WTC11 (cell line): ENCODE measurements around the gene FBXL14. TPM values are rescaled to one million over a fixed set of nuclear protein-coding genes. Genes with fewer than 3 reads are reported as not detected.

Experiments used
- ATAC-seq: fragments of 200-7000 bp; cut with Tn5 transposase; 2 replicates; pipeline ENCODE4 v1.10.0; 2021; ENCODE audit warnings: mild to moderate bottlenecking, moderate library complexity
- CTCF ChIA-PET: fragments of 300-600 bp; sonication (Branson Sonifier 250); formaldehyde crosslinking; loops from one replicate; lab custom pipeline; 2021; ENCODE audit warnings: antibody characterized with exemption; lab: Charles Lee
- POLR2A ChIA-PET: fragments of 350-600 bp; sonication (Branson Sonifier 250); formaldehyde crosslinking; loops from one replicate; lab custom pipeline; 2021; ENCODE audit warnings: antibody characterized with exemption; lab: Charles Lee
- DNase-seq: peaks from one replicate; pipeline ENCODE4 v3.0.0; 2021; ENCODE audit warnings: low spot score
- H3K27ac Mint-ChIP-seq: 2 replicates; pipeline ENCODE4 v1.8.0; 2021; ENCODE audit warnings: mixed read lengths
- H3K27me3 Mint-ChIP-seq: 2 replicates; pipeline ENCODE4 v1.8.0; 2021; ENCODE audit warnings: low read depth, mild to moderate bottlenecking, moderate library complexity, mixed read lengths
- H3K36me3 Mint-ChIP-seq: 2 replicates; pipeline ENCODE4 v1.8.0; 2021; ENCODE audit warnings: mixed read lengths
- H3K4me1 Mint-ChIP-seq: 2 replicates; pipeline ENCODE4 v1.8.0; 2022; ENCODE audit warnings: mixed read lengths
- H3K4me3 Mint-ChIP-seq: 2 replicates; pipeline ENCODE4 v1.8.0; 2021; ENCODE audit warnings: mild to moderate bottlenecking, moderate library complexity, mixed read lengths
- H3K9me3 Mint-ChIP-seq: 2 replicates; pipeline ENCODE4 v1.8.0; 2021; ENCODE audit warnings: mixed read lengths
- ATF1 ChIP-seq: sonication (generic); formaldehyde crosslinking; IDR thresholded peaks from 2 replicates; pipeline ENCODE4 v1.8.1; 2023; ENCODE audit warnings: mild to moderate bottlenecking, moderate library complexity, missing genetic modification reagents
- FOXK1 ChIP-seq: sonication (generic); formaldehyde crosslinking; IDR thresholded peaks from 2 replicates; pipeline ENCODE4 v1.8.0; 2022; ENCODE audit warnings: mild to moderate bottlenecking, moderate library complexity, missing genetic modification reagents
- GABPB1 ChIP-seq: sonication (generic); formaldehyde crosslinking; IDR thresholded peaks from 2 replicates; pipeline ENCODE4 v1.8.1; 2023; ENCODE audit warnings: mild to moderate bottlenecking, missing genetic modification reagents
- NR2C2 ChIP-seq: sonication (generic); formaldehyde crosslinking; IDR thresholded peaks from 2 replicates; pipeline ENCODE4 v1.8.0; 2022; ENCODE audit warnings: mild to moderate bottlenecking, missing genetic modification reagents
- PRRX2 ChIP-seq: fragments of 250-450 bp; sonication (Bioruptor Pico); IDR thresholded peaks from 2 replicates; pipeline ENCODE4 v1.8.0; 2021; ENCODE audit warnings: mild to moderate bottlenecking
- SOX15 ChIP-seq: fragments of 250-450 bp; sonication (Bioruptor Pico); IDR thresholded peaks from 2 replicates; pipeline ENCODE4 v1.9.0; 2021; ENCODE audit warnings: mild to moderate bottlenecking
- ZNF317 ChIP-seq: sonication (generic); formaldehyde crosslinking; IDR thresholded peaks from 2 replicates; pipeline ENCODE4 v1.8.1; 2023; ENCODE audit warnings: low read depth, mild to moderate bottlenecking, moderate library complexity, missing genetic modification reagents, borderline replicate concordance
- ZNF396 ChIP-seq: fragments of 250-450 bp; sonication (Bioruptor Pico); IDR thresholded peaks from 2 replicates; pipeline ENCODE4 v1.8.0; 2021; ENCODE audit warnings: mild to moderate bottlenecking, moderate library complexity, borderline replicate concordance
- total RNA-seq: library from RNA; stranded (reverse); gene quantifications from 3 replicates; pipeline ENCODE4 v1.2.3, GENCODE V29; 2021
- TF ChIP-seq, protein P1 (sequence below): fragments of 250-450 bp; sonication (Bioruptor Pico); conservative IDR thresholded peaks from 2 replicates; pipeline ENCODE4 v1.9.0; 2021; ENCODE audit warnings: mild to moderate bottlenecking
- TF ChIP-seq, protein P2 (sequence below): sonication (generic); formaldehyde crosslinking; IDR thresholded peaks from 2 replicates; pipeline ENCODE4 v1.8.0; 2022; ENCODE audit warnings: mild to moderate bottlenecking, missing genetic modification reagents
- TF ChIP-seq, protein P3 (sequence below): fragments of 250-450 bp; sonication (Bioruptor Pico); IDR thresholded peaks from 2 replicates; pipeline ENCODE4 v2.1.2; 2022; ENCODE audit warnings: mild to moderate bottlenecking, moderate library complexity
- TF ChIP-seq, protein P4 (sequence below): sonication (generic); formaldehyde crosslinking; IDR thresholded peaks from 2 replicates; pipeline ENCODE4 v1.8.0; 2022; ENCODE audit warnings: mild to moderate bottlenecking, missing genetic modification reagents
- TF ChIP-seq, protein P5 (sequence below): sonication (generic); formaldehyde crosslinking; IDR thresholded peaks from 2 replicates; pipeline ENCODE4 v1.8.1; 2022; ENCODE audit warnings: low read depth, missing genetic modification reagents, borderline replicate concordance
- TF ChIP-seq, protein P6 (sequence below): fragments of 250-450 bp; sonication (Bioruptor Pico); IDR thresholded peaks from 2 replicates; pipeline ENCODE4 v1.9.0; 2021; ENCODE audit warnings: mild to moderate bottlenecking
- TF ChIP-seq, protein P7 (sequence below): sonication (generic); formaldehyde crosslinking; IDR thresholded peaks from 2 replicates; pipeline ENCODE4 v1.8.0; 2022; ENCODE audit warnings: missing genetic modification reagents
- TF ChIP-seq, protein P8 (sequence below): sonication (generic); formaldehyde crosslinking; IDR thresholded peaks from 2 replicates; pipeline ENCODE4 v1.8.1; 2023; ENCODE audit warnings: mild to moderate bottlenecking, missing genetic modification reagents, moderate library complexity
- TF ChIP-seq, protein P9 (sequence below): sonication (generic); formaldehyde crosslinking; IDR thresholded peaks from 2 replicates; pipeline ENCODE4 v1.8.0; 2022; ENCODE audit warnings: mild to moderate bottlenecking, missing genetic modification reagents

FBXL14 gene
- total RNA-seq, 1 experiment from 2014 or later: 12.0 TPM

DNA sequence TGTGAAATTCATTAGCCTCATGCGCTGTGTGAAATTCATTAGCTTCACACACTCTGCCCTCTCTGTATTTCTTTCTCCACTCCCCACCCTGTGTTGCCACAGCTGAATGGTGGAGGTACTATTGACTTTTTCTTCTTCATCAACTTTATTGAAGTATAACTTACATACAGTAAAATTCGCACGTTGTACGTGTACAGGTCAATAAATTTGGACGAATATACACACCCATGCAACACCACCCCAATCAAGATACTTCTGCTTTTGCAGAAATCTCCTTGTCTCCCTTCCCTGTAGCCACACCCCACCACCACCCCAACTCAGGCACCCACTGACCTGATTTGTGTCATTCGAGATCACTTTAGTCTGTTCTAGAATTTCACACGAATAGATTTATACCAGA is 51.8 kb downstream of the FBXL14 start (continued):
- no peak for TF ChIP-seq ZNF396 (CRISPR knock-in tag)

DNA sequence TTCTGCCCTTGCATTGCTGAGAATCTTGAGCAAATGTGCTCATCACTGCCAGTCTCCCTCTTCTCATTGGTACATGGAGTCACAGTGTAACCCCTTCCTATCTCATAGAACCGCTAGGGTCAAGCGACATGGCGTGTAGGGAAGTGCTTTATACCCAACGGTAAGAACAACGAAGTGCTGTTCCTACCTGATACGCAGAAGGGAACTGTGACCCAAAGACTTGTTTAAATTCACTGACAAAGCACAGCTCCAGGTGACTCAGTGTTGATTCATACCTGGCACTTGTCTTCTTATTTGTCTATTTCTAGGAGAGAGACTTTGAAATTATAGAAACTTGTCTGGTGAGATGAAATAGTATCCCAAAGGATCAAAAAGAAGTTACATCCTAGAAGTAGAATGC is 53.7 kb downstream of the FBXL14 start:
- CTCF ChIA-PET: interaction anchor here (1.2 kb wide), 1 partner anchor 423 kb away, joined by 3 read pairs; no protein-coding TSS in a partner anchor
- peaks cover 13% of the 10 kb centered on the region for H3K9me3 Mint-ChIP-seq
- POLR2A ChIA-PET: no interaction called here
- ATAC-seq (no peak), DNase-seq (no peak)
- H3K36me3 Mint-ChIP-seq: peaks cover 7% of the 10 kb centered on the region; the same call in 1 of the 2 replicates
- TF ChIP-seq, protein P1, sequence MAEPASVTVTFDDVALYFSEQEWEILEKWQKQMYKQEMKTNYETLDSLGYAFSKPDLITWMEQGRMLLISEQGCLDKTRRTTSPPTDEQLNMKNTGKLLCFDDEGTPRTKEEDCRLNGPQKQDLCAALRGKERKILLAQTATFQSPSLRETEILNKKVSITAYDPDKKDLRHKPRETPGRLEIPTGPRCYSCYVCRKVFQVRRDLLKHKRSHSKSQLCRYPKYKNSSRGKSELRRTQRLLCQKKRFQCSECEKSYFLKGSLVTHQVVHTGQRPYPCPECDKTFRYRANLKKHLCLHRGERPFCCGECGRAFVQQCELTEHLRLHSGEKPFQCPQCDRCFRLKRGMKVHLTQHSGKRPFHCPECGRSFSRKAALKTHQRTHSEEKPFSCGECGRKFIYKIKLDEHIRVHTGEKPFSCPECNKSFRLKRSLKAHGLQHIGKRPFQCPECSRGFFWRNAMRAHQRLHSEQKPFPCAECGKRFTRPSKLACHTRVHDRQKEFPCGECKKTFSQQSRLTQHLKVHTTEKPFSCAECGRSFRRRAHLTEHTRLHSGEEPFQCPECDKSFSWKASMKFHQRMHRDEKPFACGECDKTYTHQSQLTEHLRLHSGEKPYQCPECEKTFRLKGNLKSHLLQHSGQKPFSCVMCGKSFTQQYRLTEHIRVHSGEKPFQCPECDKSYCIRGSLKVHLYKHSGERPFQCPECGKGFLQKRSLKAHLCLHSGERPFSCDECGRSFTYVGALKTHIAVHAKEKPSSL (CRISPR knock-in tag): no peak
- TF ChIP-seq, protein P2, sequence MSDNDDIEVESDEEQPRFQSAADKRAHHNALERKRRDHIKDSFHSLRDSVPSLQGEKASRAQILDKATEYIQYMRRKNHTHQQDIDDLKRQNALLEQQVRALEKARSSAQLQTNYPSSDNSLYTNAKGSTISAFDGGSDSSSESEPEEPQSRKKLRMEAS (CRISPR knock-in tag): no peak
- no peak for TF ChIP-seq FOXK1 (CRISPR knock-in tag)
- TF ChIP-seq, protein P3, sequence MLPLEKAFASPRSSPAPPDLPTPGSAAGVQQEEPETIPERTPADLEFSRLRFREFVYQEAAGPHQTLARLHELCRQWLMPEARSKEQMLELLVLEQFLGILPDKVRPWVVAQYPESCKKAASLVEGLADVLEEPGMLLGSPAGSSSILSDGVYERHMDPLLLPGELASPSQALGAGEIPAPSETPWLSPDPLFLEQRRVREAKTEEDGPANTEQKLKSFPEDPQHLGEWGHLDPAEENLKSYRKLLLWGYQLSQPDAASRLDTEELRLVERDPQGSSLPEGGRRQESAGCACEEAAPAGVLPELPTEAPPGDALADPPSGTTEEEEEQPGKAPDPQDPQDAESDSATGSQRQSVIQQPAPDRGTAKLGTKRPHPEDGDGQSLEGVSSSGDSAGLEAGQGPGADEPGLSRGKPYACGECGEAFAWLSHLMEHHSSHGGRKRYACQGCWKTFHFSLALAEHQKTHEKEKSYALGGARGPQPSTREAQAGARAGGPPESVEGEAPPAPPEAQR: no peak
- no peak for TF ChIP-seq ZNF396 (CRISPR knock-in tag)
- TF ChIP-seq ZNF317 (CRISPR knock-in tag): no peak
- TF ChIP-seq, protein P4, sequence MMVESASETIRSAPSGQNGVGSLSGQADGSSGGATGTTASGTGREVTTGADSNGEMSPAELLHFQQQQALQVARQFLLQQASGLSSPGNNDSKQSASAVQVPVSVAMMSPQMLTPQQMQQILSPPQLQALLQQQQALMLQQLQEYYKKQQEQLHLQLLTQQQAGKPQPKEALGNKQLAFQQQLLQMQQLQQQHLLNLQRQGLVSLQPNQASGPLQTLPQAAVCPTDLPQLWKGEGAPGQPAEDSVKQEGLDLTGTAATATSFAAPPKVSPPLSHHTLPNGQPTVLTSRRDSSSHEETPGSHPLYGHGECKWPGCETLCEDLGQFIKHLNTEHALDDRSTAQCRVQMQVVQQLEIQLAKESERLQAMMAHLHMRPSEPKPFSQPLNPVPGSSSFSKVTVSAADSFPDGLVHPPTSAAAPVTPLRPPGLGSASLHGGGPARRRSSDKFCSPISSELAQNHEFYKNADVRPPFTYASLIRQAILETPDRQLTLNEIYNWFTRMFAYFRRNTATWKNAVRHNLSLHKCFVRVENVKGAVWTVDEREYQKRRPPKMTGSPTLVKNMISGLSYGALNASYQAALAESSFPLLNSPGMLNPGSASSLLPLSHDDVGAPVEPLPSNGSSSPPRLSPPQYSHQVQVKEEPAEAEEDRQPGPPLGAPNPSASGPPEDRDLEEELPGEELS (CRISPR knock-in tag): no peak
- TF ChIP-seq, protein P5, sequence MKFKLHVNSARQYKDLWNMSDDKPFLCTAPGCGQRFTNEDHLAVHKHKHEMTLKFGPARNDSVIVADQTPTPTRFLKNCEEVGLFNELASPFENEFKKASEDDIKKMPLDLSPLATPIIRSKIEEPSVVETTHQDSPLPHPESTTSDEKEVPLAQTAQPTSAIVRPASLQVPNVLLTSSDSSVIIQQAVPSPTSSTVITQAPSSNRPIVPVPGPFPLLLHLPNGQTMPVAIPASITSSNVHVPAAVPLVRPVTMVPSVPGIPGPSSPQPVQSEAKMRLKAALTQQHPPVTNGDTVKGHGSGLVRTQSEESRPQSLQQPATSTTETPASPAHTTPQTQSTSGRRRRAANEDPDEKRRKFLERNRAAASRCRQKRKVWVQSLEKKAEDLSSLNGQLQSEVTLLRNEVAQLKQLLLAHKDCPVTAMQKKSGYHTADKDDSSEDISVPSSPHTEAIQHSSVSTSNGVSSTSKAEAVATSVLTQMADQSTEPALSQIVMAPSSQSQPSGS: no peak
- TF ChIP-seq, protein P6, sequence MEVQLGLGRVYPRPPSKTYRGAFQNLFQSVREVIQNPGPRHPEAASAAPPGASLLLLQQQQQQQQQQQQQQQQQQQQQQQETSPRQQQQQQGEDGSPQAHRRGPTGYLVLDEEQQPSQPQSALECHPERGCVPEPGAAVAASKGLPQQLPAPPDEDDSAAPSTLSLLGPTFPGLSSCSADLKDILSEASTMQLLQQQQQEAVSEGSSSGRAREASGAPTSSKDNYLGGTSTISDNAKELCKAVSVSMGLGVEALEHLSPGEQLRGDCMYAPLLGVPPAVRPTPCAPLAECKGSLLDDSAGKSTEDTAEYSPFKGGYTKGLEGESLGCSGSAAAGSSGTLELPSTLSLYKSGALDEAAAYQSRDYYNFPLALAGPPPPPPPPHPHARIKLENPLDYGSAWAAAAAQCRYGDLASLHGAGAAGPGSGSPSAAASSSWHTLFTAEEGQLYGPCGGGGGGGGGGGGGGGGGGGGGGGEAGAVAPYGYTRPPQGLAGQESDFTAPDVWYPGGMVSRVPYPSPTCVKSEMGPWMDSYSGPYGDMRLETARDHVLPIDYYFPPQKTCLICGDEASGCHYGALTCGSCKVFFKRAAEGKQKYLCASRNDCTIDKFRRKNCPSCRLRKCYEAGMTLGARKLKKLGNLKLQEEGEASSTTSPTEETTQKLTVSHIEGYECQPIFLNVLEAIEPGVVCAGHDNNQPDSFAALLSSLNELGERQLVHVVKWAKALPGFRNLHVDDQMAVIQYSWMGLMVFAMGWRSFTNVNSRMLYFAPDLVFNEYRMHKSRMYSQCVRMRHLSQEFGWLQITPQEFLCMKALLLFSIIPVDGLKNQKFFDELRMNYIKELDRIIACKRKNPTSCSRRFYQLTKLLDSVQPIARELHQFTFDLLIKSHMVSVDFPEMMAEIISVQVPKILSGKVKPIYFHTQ (CRISPR knock-in tag): no peak
- TF ChIP-seq ATF1: no peak
- TF ChIP-seq SOX15 (CRISPR knock-in tag): no peak
- no peak for TF ChIP-seq NR2C2 (CRISPR knock-in tag)
- TF ChIP-seq, protein P7, sequence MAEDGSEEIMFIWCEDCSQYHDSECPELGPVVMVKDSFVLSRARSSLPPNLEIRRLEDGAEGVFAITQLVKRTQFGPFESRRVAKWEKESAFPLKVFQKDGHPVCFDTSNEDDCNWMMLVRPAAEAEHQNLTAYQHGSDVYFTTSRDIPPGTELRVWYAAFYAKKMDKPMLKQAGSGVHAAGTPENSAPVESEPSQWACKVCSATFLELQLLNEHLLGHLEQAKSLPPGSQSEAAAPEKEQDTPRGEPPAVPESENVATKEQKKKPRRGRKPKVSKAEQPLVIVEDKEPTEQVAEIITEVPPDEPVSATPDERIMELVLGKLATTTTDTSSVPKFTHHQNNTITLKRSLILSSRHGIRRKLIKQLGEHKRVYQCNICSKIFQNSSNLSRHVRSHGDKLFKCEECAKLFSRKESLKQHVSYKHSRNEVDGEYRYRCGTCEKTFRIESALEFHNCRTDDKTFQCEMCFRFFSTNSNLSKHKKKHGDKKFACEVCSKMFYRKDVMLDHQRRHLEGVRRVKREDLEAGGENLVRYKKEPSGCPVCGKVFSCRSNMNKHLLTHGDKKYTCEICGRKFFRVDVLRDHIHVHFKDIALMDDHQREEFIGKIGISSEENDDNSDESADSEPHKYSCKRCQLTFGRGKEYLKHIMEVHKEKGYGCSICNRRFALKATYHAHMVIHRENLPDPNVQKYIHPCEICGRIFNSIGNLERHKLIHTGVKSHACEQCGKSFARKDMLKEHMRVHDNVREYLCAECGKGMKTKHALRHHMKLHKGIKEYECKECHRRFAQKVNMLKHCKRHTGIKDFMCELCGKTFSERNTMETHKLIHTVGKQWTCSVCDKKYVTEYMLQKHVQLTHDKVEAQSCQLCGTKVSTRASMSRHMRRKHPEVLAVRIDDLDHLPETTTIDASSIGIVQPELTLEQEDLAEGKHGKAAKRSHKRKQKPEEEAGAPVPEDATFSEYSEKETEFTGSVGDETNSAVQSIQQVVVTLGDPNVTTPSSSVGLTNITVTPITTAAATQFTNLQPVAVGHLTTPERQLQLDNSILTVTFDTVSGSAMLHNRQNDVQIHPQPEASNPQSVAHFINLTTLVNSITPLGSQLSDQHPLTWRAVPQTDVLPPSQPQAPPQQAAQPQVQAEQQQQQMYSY (CRISPR knock-in tag): no peak
- TF ChIP-seq, protein P8, sequence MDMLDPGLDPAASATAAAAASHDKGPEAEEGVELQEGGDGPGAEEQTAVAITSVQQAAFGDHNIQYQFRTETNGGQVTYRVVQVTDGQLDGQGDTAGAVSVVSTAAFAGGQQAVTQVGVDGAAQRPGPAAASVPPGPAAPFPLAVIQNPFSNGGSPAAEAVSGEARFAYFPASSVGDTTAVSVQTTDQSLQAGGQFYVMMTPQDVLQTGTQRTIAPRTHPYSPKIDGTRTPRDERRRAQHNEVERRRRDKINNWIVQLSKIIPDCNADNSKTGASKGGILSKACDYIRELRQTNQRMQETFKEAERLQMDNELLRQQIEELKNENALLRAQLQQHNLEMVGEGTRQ: no peak
- TF ChIP-seq, protein P9, sequence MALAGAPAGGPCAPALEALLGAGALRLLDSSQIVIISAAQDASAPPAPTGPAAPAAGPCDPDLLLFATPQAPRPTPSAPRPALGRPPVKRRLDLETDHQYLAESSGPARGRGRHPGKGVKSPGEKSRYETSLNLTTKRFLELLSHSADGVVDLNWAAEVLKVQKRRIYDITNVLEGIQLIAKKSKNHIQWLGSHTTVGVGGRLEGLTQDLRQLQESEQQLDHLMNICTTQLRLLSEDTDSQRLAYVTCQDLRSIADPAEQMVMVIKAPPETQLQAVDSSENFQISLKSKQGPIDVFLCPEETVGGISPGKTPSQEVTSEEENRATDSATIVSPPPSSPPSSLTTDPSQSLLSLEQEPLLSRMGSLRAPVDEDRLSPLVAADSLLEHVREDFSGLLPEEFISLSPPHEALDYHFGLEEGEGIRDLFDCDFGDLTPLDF (CRISPR knock-in tag): no peak
- no peak for TF ChIP-seq GABPB1 (CRISPR knock-in tag)
- no peak for TF ChIP-seq PRRX2
- TF ChIP-seq, all 79 proteins: peak for 0
- Mint-ChIP-seq H3K4me3 (no peak overlapping the region), H3K4me1 (no peaks in the 10 kb centered on the region), H3K27ac (no peak overlapping the region), H3K27me3 (peaks cover 17% of the 10 kb centered on the region)
